Lower leg skin (tissue), 4 donors: ENCODE results near the gene NCOA3. TPM values are rescaled to one million over a fixed set of nuclear protein-coding genes. Genes with fewer than 3 reads are reported as not detected.

Experiments used
- DNase-seq, 2 donors: peaks; one replicate each; pipeline ENCODE4 v3.0.0-alpha.2; 2019; ENCODE audit warnings: low spot score in 2 of 2
- H3K4me3 ChIP-seq: fragments of 200-600 bp; sonication (generic); 2 replicates; pipeline ENCODE4 v1.5.1; 2017; ENCODE audit warnings: mild to moderate bottlenecking, low read depth; ENCODE audit not compliant: poor library complexity, severe bottlenecking
- POLR2A ChIP-seq, 2 donors: fragments of 450-650 bp; IDR thresholded peaks; one replicate each; pipeline ENCODE4 v1.6.1; 2016 to 2017; ENCODE audit warnings: antibody characterized with exemption in 2 of 2, mild to moderate bottlenecking in 1 of 2, moderate library complexity in 1 of 2
- WGBS, 2 donors: methylation state at CpG; one replicate each; pipeline ENCODE4 v1.1.5; 2018; 5-methylcytosine and 5-hydroxymethylcytosine counted together
- intact Hi-C: fragments of 100-400 bp; cut with DNase I; formaldehyde crosslinking; loops from one replicate; pipeline ENCODE4 v1.15.0; 2023; ENCODE audit warnings: low total_unique reads
- total RNA-seq, 4 donors: library from RNA; depleted of rRNA; stranded (reverse); fragments of >200 nt; gene quantifications; one replicate each; pipeline ENCODE4 v1.1.0, GENCODE V29; 2016
- TF ChIP-seq, protein P1 (sequence below), 3 donors: fragments of 450-650 bp; IDR thresholded peaks; one replicate each; pipeline ENCODE4 v1.5.1; 2016; ENCODE audit warnings: antibody characterized with exemption in 3 of 3, mild to moderate bottlenecking in 3 of 3, moderate library complexity in 2 of 3

Gene NCOA3
- total RNA-seq, 4 donors from 2014 or later: 43.6 to 55.0 (median 49.5) TPM

DNA sequence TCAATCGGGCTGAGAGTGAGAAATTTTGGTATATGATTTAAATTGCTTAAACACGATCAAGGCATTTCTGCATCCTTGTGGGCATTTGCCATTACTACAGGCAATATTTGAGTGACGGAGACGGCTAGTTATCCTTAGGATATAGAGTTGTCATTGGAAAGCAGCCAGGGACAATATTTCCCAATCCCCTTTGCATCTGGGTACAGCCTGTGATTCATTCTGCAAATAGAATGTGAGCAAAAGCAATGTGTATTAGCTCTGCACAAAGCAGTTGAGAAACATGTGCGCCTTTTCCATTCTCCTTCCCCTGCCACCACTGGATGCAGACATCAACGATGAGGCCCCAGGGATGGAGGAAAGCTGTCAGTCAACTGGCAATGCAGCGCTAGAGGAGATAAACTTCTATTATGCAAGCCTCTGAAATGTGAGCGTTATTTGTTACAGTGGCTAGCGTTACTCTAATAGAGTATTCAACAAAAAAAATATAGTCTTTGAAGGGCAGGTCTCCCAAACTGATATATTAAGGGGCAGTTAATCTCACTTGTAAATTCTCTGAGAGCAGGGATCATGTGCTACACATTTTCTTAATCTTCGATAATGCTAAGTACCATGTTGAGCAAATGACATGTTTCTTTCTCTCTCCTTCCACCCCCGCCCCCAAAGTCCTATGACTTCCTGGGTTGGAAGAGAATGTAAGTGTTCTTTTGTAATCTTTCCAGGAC is 37.1 kb upstream of the NCOA3 start:
- no peak overlapping the region for H3K4me3 ChIP-seq
- WGBS, 2 donors: 26% methylated on average over 11 of the region's 11 CpGs
- TF ChIP-seq, protein P1, sequence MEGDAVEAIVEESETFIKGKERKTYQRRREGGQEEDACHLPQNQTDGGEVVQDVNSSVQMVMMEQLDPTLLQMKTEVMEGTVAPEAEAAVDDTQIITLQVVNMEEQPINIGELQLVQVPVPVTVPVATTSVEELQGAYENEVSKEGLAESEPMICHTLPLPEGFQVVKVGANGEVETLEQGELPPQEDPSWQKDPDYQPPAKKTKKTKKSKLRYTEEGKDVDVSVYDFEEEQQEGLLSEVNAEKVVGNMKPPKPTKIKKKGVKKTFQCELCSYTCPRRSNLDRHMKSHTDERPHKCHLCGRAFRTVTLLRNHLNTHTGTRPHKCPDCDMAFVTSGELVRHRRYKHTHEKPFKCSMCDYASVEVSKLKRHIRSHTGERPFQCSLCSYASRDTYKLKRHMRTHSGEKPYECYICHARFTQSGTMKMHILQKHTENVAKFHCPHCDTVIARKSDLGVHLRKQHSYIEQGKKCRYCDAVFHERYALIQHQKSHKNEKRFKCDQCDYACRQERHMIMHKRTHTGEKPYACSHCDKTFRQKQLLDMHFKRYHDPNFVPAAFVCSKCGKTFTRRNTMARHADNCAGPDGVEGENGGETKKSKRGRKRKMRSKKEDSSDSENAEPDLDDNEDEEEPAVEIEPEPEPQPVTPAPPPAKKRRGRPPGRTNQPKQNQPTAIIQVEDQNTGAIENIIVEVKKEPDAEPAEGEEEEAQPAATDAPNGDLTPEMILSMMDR (IDR thresholded peaks at IDR 0.05): peak in 1 of 3 donors; percentile 70
- TF ChIP-seq POLR2A (IDR thresholded peaks at IDR 0.05): no peak
- DNase-seq: peak; percentile 88 to 94
- intact Hi-C loops: no loop called here

DNA sequence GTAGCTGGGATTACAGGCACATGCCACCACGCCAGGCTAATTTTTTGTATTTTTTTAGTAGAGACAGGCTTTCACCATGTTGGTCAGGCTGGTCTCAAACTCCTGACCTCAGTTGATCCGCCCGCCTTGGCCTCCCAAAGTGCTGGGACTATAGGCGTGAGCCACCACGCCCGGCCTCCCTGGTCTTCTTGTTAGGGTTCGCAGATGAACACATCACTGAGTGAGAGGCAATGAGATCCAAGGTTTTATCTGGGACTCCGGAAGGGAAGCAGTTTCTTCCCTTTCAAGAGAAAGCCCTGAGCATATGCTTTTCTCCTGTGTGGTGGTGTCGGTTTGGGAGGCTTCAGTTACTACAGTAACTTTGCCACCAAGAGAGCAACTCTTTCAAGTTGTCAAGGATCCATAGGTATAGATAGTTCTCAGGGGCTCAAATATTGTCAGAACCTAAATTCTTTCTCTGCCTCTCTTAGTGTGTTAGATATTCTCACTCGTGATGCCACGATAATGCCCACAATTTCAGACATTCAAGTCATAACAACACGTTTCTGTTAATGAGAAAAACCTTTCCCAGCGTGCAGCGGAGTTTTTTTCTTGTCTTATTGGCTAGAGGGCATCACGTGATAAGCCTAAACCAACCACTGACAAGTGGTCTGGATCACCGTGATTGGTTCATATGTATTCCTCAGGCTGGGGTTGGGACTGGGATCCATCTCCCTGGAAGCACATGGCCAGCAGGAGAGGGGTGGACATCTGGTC is 36.2 kb upstream of the NCOA3 start:
- DNase-seq: no peak
- no peak overlapping the region for H3K4me3 ChIP-seq
- 95% methylated on average over 16 of the region's 16 CpGs for WGBS, 2 donors
- TF ChIP-seq, protein P1 (IDR thresholded peaks at IDR 0.05): no peak
- no peak for TF ChIP-seq POLR2A (IDR thresholded peaks at IDR 0.05)
- intact Hi-C loops: no loop called here

DNA sequence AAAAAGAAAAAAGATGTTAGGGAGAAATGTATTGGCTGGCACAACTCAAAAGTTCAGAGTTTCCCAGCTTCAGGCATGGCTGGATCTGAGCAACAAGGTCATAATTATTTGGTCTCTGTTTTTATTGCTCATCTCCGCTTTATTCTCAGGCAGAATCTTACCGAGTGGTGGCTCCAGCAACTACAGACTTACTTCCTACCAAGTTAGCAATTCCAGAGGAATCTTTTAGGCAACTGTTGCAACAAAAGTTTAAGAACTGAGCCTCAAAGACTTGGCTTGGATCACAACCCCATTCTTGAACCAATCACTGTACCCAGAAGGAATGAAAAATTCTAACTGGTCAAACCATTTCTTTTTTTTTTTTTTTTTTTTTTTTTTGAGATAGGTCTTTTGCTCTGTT is 35.5 kb upstream of the NCOA3 start:
- no peak for TF ChIP-seq POLR2A (IDR thresholded peaks at IDR 0.05)
- TF ChIP-seq, protein P1 (IDR thresholded peaks at IDR 0.05): no peak
- no peak for DNase-seq
- intact Hi-C loops: no loop called here
- no peak overlapping the region for H3K4me3 ChIP-seq
- whole genome bisulfite sequencing, 2 donors: 75 to 88% methylated on average over 2 of the region's 2 CpGs

- 92 to 95% methylated on average over 15 of the region's 15 CpGs for WGBS, 2 donors
- no peak for DNase-seq
- TF ChIP-seq POLR2A (IDR thresholded peaks at IDR 0.05): no peak
- TF ChIP-seq, protein P1 (IDR thresholded peaks at IDR 0.05): no peak
- intact Hi-C loops: no loop called here
- no peak overlapping the region for H3K4me3 ChIP-seq
Observed at GRCh38 chr20:47466704-47467459, 34.8 kb upstream of the NCOA3 start.

DNA sequence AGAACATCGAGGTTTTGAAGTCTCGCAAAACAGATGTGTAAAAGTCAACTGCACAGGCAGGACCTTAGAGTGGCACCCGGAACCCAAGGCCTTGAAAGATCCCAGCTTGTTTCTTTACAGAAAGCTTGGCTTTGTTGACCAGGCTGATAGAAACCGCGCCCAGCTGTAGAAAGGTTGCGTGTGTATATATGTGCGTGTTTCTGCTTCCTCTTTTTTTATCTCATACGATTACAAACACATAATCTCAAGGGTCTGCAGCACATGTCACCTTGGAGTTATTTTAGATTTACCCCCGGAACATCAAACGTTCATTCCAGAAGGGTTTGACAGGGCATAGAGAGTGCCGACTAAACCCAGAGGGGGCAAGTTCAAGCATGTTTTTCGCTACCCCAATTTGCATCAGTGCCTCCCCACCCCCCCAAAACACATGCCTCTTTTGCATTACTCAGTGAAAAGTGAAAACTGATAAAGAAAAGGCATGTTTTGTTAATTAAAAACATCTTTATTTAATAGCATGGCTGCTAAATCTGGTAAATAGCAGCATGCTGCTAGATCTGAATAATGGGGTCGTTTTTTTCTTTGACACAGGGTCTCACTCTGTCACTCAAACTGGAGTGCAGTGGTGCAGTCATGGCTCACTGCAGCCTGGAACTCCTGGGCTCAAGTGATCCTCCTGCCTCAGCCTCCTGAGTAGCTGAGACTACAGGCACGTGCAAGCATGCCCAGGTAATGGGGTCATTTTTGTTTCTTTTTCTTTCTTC is 33.2 kb upstream of the NCOA3 start:
- DNase-seq: no peak
- no peak overlapping the region for H3K4me3 ChIP-seq
- WGBS, 2 donors: 65 to 66% methylated on average over 14 of the region's 14 CpGs
- TF ChIP-seq POLR2A (IDR thresholded peaks at IDR 0.05): no peak
- TF ChIP-seq, protein P1 (IDR thresholded peaks at IDR 0.05): no peak
- intact Hi-C loops: no loop called here
